SU-DHL-6 (cell line): ENCODE data around the gene RXFP3.

ENCODE experiments used
- CTCF ChIP-seq: fragments of 200-600 bp; sonication (generic); IDR thresholded peaks from one replicate; pipeline ENCODE4 v1.5.1; 2017; ENCODE audit warnings: antibody characterized with exemption, mild to moderate bottlenecking, low read length, moderate library complexity; ENCODE audit not compliant: insufficient read depth, poor library complexity, severe bottlenecking
- EZH2phosphoT487 ChIP-seq: fragments of 200-600 bp; sonication (generic), shearing (Covaris generic); conservative IDR thresholded peaks from 2 replicates; pipeline ENCODE4 v1.6.1; 2018; ENCODE audit warnings: mild to moderate bottlenecking, antibody characterized with exemption, low read length, moderate library complexity, mixed read lengths

GRCh38 chr5:33938507-33938796 lies 2.3 kb downstream of the RXFP3 start:
- no peak for TF ChIP-seq CTCF
- TF ChIP-seq EZH2phosphoT487 = no peak
